ENCODE measurements around the gene IFT20. TPM values are rescaled to one million over a fixed set of nuclear protein-coding genes. Genes with fewer than 3 reads are reported as not detected.

Gene IFT20
- total RNA-seq: 11.2 TPM
- long read RNA-seq, partial matches to known transcripts: 1 of 9 reads
- long read RNA-seq, other reads (novel, unspliced or antisense): 0 of 9 reads

DNA sequence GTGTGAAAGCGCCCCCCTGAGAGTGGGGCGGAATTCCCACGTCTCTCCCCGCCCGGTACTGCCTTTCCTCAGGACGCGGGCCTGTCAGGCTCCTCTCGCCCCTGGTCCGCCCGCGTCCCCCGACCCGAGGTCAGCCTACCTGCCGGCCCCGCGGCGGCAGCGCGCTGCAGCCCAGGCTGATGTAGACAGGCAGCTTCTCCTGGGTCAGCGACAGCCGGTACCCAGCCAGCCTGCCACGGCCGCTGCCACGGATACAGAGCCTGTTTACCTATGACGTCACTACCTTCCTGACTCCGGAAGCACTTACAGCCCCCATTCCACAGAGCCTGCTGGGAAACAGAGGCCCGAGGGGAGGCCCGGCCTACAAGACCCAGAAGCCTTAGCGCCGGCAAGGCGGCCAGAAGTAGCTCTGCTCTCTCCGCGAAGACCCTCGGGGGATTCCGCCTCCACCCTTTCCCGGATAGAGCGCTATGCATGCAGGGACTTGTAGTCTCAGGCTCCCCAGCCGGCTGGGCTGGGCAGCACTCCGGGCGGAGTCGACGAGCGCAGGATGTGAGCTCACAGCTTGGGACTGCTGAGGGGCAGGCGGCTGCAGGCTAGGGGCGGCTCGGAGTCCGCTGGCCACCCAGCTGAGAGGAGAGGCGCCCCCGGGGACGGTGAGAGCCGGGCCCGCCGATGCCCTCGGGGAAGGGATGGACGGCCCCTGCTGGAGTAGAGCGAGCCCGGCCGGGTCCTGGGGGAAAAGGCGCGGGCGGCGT is at the start of gene IFT20, which contains the start of gene TNFAIP1:
IFT20 (minus strand) TSS at position 272 of the 758 bp plus-strand sequence. CDS start 3,487 bp downstream, outside the sequence.
TNFAIP1 (plus strand) TSS at position 561 of the 758 bp plus-strand sequence. CDS start 3,761 bp downstream, outside the sequence.
- DNase-seq (peak; percentile 99), ATAC-seq (ENCODE audit: poor library complexity) (peak; percentile 98)
- intact Hi-C loops (cut with DNase I): no loop called here

DNA sequence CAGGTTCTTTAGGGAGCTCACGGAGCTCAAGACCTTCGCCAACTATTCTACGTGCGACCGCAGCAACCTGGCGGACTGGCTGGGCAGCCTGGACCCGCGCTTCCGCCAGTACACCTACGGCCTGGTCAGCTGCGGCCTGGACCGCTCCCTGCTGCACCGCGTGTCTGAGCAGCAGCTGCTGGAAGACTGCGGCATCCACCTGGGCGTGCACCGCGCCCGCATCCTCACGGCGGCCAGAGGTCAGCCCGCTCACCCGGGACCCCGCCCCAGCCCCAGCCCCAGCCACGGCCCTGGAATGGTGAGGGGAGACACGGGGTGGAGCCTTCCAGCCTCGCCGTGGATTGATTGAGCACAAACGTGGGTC is 49.7 kb upstream of the IFT20 start:
- DNase-seq (no peak), ATAC-seq (ENCODE audit: poor library complexity) (peak; percentile 26)
- intact Hi-C loops (cut with DNase I): no loop called here

DNA sequence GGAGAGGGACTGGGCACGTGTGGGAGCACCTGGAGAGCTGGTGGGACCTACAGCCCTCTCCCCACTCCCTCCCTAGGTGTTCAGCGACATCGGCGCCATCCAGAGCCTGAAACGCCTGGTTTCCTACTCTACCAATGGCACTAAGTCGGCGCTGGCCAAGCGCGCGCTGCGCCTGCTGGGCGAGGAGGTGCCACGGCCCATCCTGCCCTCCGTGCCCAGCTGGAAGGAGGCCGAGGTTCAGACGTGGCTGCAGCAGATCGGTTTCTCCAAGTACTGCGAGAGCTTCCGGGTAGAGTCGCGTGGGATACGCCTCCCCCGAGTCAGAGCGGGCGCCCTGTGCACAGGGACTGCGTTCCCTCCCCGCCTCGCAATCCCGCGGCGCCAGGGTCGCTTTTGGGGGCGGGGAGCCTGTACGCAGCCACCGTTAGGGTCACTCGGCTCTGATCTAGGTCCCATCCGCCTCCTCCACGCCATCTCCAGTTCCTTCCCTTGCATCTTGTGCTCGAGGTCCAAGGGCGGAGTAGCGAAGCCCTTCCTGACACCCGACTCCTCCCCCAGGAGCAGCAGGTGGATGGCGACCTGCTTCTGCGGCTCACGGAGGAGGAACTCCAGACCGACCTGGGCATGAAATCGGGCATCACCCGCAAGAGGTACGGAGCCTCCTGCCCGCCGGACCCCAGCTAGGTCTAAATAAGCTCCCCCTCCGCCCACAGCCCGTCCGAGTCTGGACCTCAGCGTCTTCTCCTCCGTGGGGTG is 49.2 kb upstream of the IFT20 start:
- peak; percentile 89 for ATAC-seq (ENCODE audit: poor library complexity)
- intact Hi-C loops (cut with DNase I): no loop called here

GRCh38 chr17:28381141-28381825 is 46.0 kb upstream of the IFT20 start:
- ATAC-seq (ENCODE audit: poor library complexity): peak; percentile 45
- DNase-seq: no peak
- intact Hi-C loops (cut with DNase I): no loop called here

More for the DNA sequence above, 49.2 kb upstream of the IFT20 start:
- peak; percentile 74 for DNase-seq

DNA sequence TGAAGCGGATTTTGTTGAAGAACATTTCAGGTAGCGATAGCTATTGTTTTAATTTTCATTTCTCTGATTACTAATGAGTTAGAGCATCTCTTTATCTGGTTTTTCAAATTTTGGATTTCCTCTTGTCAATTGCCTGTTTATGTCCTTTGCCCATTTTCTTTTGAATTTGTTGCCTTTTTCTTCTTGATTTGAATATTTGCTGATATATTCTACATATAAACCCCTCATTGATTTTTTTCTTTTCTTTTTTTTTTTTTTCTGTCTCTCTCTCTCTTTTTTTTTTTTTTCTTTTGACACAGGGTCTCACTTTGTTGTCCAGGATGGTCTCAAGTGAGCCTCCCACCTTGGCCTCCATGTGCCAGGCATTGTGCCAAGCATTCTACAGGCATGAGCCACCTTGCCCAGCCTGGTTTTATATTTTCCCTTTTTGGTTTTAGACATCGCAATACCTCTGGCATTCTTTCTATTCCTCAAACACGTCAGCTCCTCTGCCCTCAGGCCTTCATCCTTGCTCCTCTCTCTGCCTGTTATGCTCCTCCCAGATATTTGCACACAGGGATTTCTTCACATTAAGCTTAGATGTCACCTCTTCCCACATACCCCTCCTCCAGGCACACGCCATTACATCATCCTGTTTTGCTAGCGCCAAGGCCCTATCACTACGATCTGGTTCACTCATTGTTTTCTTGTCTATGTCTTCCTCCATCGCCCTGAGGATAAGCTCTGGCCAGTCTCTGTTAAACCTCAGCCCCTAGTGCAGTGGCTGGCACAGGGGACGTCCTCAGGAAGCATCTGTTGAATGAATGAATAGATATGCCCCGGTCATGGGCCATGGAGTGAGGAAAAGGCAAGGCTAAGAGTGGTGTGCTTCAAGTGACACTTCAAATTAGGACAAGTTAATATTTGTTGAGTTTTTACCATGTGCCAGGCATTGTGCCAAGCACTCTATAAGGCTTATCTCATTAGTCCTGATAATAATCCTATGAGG is 44.8 kb upstream of the IFT20 start:
- intact Hi-C loops (cut with DNase I): no loop called here

GRCh38 chr17:28372945-28373274 is 37.6 kb upstream of the IFT20 start:
- intact Hi-C loops (cut with DNase I): no loop called here
- ATAC-seq (ENCODE audit: poor library complexity): no peak
- DNase-seq: no peak

More for the DNA sequence above, 44.8 kb upstream of the IFT20 start:
- no peak for ATAC-seq (ENCODE audit: poor library complexity)
- no peak for DNase-seq

DNA sequence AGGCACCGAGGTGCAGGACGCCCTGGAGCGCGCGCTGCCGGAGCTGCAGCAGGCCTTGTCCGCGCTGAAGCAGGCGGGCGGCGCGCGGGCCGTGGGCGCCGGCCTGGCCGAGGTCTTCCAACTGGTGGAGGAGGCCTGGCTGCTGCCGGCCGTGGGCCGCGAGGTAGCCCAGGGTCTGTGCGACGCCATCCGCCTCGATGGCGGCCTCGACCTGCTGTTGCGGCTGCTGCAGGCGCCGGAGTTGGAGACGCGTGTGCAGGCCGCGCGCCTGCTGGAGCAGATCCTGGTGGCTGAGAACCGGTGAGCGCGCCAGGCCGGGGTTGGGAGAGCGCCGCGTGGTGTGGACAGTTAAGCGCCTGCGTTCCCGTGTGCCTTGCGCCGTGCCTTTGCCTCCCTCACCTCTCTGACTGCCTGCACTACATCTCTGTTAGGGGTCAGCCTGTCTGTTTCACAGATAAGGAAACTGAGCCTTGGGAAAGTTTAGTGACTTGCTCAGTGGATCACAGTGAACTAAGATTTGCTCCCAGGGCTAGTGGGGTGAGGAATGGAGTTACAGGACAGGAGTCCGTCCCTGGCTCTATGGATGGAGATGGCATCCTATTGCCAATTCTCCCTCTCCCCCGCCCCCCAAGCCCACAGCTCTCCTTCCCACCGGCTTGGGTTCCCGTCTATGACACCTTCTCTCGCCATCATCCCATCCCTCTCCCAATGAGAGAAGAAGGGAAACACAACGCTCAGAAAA is 37.1 kb upstream of the IFT20 start:
- ATAC-seq (ENCODE audit: poor library complexity) (peak; percentile 13), DNase-seq (peak; percentile 61)
- intact Hi-C loops (cut with DNase I): no loop called here

DNA sequence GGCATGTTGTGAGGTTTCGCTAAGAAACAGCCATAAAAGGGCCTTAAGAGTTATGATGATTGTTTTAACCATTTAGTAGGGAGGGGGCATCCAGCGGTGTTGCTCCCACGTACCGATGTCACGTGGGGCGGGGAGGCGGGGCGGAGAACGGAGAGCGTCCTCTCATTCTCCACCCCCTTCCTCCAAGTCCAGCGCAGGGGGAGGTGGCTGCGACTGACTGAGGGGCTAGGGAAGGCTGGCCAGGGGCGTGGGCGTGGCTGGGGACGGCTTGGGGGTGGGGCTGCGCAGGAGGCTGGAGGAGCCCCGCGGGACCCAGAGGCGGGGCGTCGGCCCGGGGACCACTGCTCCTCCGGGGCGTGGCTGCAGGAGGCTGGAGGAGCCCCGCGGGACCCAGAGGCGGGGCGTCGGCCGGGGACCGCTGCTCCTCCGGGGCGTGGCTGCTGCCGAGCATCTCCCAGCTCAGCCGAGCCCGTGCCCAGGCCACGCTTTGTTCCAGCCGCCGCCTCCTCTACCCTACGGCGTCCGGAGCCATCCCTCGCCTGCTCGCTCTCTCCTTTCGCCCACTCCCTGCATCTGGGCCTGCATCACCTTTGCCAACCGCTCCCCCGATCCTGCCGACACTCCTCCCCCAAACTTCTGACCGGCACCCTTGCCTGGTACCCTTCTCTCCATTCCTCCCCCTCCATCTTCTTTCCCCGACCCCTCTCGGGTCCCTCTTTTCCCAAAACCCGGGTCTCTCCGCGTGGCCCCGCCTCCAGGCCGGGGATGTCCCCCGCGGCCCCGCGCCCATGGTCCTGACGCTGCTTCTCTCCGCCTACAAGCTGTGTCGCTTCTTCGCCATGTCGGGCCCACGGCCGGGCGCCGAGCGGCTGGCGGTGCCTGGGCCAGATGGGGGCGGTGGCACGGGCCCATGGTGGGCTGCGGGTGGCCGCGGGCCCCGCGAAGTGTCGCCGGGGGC is 36.3 kb upstream of the IFT20 start, which contains the start of gene SARM1:
SARM1 (plus strand) TSS at position 450 of the 958 bp plus-strand sequence; CDS start at position 789, 339 bp downstream.
- intact Hi-C loops (cut with DNase I): no loop called here
- ATAC-seq (ENCODE audit: poor library complexity): peak; percentile 87
- DNase-seq: peak; percentile 92

DNA sequence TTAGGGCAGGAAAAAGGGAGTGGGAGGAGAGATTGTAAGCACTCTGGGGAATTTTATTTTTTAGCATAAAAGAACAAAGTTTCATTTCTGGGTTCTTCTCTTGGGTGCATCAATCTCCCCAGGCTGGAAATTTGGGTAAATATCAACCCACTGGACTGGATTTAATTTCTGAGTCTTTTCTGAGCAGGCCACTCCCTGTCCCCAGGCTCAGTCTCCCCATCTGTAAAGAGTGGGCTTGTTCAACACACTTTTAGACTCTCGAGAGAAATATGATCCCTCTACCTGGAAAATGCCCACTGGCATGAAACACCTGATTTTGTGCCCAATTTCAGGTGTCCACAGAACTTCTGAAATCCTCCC is 35.5 kb upstream of the IFT20 start:
- intact Hi-C loops (cut with DNase I): no loop called here
- ATAC-seq (ENCODE audit: poor library complexity) (no peak), DNase-seq (no peak)

DNA sequence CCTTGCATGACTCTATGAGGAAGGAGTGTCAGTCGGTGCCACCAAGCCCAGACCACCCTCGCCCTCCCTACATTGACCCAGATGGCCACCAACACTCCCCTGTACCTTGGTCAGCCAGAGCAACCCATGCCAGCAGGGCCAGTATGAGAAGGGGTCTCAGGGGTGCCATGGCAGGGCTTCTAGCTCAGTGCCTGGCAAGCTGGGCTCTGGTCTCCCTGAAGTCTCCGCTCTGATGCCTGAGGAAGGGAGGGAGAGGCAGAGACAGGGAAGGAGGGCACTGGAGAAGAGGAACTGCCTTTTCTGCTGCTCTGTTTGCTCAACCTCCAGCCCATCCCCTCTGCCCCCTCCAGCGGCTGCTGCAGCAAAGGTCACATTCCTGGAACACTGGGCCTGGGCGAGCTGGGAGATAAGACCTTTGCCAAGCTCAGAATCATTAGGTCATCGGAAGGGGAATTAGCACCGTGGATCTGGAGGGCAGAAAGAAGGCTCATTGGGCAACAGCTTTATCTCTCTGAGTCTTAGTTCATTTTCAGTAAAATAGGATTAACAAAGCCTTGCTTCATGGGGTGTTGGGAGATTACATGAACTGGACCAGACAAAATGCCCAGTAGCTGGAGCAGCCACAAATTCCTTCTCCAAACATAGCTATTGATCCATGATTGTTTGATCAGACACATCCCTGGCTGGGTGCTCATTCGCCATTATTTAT is 34.9 kb upstream of the IFT20 start, which contains the start of gene VTN:
VTN (minus strand) TSS at position 273 of the 709 bp plus-strand sequence; CDS start at position 169, 104 bp downstream.
- ATAC-seq (ENCODE audit: poor library complexity): peak; percentile 61

GRCh38 chr17:28369684-28370034 is 34.4 kb upstream of the IFT20 start:
- intact Hi-C loops (cut with DNase I): no loop called here
- DNase-seq: no peak
- no peak for ATAC-seq (ENCODE audit: poor library complexity)

More for the DNA sequence above, 34.9 kb upstream of the IFT20 start, which contains the start of gene VTN:
- peak; percentile 64 for DNase-seq
- intact Hi-C loops (cut with DNase I): no loop called here

DNA sequence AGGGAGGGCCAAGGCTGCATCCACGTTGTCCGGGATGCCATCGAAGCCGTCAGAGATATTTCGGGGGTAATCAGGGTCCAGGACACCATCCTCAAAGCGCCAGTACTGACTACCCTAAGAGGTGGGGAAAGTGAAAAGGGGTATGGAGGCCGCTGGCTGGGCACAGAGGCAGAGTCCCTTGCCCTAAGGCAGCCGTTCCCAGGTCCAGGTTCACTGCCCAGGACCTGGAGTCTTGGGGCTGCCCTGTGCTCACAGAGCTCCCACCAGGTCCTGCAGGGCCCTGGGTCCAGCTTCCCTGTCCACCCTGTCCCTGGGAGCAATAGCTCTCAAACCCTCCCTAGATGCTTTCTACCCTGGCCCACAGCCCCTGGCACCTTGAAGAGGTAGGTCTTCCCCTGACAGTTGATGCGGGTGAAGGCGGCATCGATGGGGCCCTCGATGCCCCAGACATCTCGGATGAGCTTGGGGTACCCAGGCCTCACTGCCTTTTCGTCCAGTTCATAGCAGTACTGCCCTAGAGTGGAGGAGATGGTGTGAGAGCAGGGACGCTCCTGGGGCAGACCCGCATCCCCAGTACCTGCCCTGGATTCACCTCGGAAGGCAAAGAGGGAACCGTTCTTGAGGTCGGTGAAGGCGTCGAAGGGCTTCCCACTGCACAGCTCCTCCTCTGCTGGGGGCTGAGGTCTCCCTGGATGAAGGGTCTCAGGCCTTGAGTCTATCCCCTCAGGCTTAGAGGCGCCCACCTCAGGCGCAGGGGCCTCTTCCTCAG is 33.8 kb upstream of the IFT20 start:
- DNase-seq (no peak), ATAC-seq (ENCODE audit: poor library complexity) (no peak)
- intact Hi-C loops (cut with DNase I): no loop called here

GRCh38 chr17:28368306-28368831 is 33.1 kb upstream of the IFT20 start:
- intact Hi-C loops (cut with DNase I): no loop called here

GRCh38 chr17:28367641-28368305 is 32.5 kb upstream of the IFT20 start:
- ATAC-seq (ENCODE audit: poor library complexity) (no peak), DNase-seq (no peak)
- intact Hi-C loops (cut with DNase I): no loop called here

More at GRCh38 chr17:28368306-28368831, 33.1 kb upstream of the IFT20 start:
- ATAC-seq (ENCODE audit: poor library complexity) (no peak), DNase-seq (no peak)

All from Right ventricle myocardium superior (tissue), 1 donor.